Airway epithelial cell (primary cell): ENCODE results near the gene CITED1. TPM values are rescaled to one million over a fixed set of nuclear protein-coding genes. Genes with fewer than 3 reads are reported as not detected.

Experiments
- total RNA-seq: library from RNA; depleted of rRNA; stranded (reverse); fragments of >200 nt; gene quantifications from 2 replicates; pipeline ENCODE4 v1.2.3, GENCODE V29; 2015

Gene CITED1
- total RNA-seq, result 0.28 and 0.33 TPM in 2 replicates

GRCh38 chrX:72305286-72306084 is at the start of gene CITED1:
Gene CITED1, minus strand, starts transcription at chrX:72305914. Its CDS starts 3,045 bp downstream, at chrX:72302869.

Other genes starting within 250 kb of the CITED1 start
- gene RTL5, start 174.0 kb downstream of the CITED1 start, total RNA-seq, result 0.09 and 0.28 TPM in 2 replicates
- 7.1 and 11.6 TPM in 2 replicates for gene PIN4, start 124.2 kb downstream of the CITED1 start, total RNA-seq
- gene ERCC6L, start 66.9 kb downstream of the CITED1 start, total RNA-seq, result 5.8 and 6.9 TPM in 2 replicates
- 1,068 and 1,290 TPM in 2 replicates for gene RPS4X, start 28.7 kb downstream of the CITED1 start, total RNA-seq